ENCODE results near the gene FAM83E.

Gene FAM83E

GRCh38 chr19:48630296-48631063 lies 15.6 kb upstream of the FAM83E start:
- no peak overlapping the region for H3K9ac ChIP-seq (ENCODE audit: low read depth, low read length, poor library complexity, severe bottlenecking)
- no peak overlapping the region for H3K4me2 ChIP-seq (ENCODE audit: low read depth, low read length, poor library complexity, severe bottlenecking)
- no peaks in the 10 kb centered on the region for H3K9me2 ChIP-seq (replicated peaks; ENCODE audit: low read depth, low read length)
- TF ChIP-seq EZH2phosphoT487 (IDR thresholded peaks at IDR 0.05; ENCODE audit: borderline replicate concordance) = no peak
- TF ChIP-seq, protein P1, sequence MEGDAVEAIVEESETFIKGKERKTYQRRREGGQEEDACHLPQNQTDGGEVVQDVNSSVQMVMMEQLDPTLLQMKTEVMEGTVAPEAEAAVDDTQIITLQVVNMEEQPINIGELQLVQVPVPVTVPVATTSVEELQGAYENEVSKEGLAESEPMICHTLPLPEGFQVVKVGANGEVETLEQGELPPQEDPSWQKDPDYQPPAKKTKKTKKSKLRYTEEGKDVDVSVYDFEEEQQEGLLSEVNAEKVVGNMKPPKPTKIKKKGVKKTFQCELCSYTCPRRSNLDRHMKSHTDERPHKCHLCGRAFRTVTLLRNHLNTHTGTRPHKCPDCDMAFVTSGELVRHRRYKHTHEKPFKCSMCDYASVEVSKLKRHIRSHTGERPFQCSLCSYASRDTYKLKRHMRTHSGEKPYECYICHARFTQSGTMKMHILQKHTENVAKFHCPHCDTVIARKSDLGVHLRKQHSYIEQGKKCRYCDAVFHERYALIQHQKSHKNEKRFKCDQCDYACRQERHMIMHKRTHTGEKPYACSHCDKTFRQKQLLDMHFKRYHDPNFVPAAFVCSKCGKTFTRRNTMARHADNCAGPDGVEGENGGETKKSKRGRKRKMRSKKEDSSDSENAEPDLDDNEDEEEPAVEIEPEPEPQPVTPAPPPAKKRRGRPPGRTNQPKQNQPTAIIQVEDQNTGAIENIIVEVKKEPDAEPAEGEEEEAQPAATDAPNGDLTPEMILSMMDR (conservative IDR thresholded peaks at IDR 0.05; ENCODE audit: low read length) = no peak
- no peak overlapping the region for H3K4me3 ChIP-seq (ENCODE audit: low read length, poor library complexity, severe bottlenecking)
- H3K9me3 ChIP-seq (ENCODE audit: insufficient read depth, low read depth, low read length) = no peaks in the 10 kb centered on the region
- peaks cover 27% of the 10 kb centered on the region for H3K4me1 ChIP-seq (ENCODE audit: insufficient read depth, low read length, poor library complexity, severe bottlenecking)
- peaks cover 4% of the 10 kb centered on the region for H4K20me1 ChIP-seq (ENCODE audit: insufficient read depth, low read length, poor library complexity, severe bottlenecking)
- peaks cover 12% of the 10 kb centered on the region; the same call in 1 of the 2 replicates for H3K36me3 ChIP-seq (ENCODE audit: insufficient read depth, low read length)
- no peak overlapping the region for H2AFZ ChIP-seq (ENCODE audit: low read length)
- H3K79me2 ChIP-seq (ENCODE audit: insufficient read depth, low read length) = peaks cover 27% of the 10 kb centered on the region
- H3K27me3 ChIP-seq (ENCODE audit: insufficient read depth, low read length, poor library complexity, severe bottlenecking) = no peaks in the 10 kb centered on the region
- H3F3A ChIP-seq (ENCODE audit: low read depth) = no peaks in the 10 kb centered on the region

DNA sequence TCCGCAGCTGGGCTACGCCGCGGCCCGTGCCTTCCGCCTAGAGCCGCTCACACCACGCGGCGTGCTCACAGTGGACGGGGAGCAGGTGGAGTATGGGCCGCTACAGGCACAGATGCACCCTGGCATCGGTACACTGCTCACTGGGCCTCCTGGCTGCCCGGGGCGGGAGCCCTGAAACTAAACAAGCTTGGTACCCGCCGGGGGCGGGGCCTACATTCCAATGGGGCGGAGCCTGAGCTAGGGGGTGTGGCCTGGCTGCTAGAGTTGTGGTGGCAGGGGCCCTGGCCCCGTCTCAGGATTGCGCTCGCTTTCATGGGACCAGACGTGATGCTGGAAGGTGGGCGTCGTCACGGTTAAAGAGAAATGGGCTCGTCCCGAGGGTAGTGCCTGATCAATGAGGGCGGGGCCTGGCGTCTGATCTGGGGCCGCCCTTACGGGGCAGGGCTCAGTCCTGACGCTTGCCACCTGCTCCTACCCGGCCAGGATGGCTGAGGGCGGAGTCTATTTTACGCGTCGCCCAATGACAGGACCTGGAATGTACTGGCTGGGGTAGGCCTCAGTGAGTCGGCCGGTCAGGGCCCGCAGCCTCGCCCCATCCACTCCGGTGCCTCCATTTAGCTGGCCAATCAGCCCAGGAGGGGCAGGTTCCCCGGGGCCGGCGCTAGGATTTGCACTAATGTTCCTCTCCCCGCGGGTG lies 14.9 kb upstream of the FAM83E start:
- H3F3A ChIP-seq (ENCODE audit: low read depth) = no peaks in the 10 kb centered on the region
- no peak overlapping the region for H2AFZ ChIP-seq (ENCODE audit: low read length)
- H3K9ac ChIP-seq (ENCODE audit: low read depth, low read length, poor library complexity, severe bottlenecking) = no peak overlapping the region

DNA sequence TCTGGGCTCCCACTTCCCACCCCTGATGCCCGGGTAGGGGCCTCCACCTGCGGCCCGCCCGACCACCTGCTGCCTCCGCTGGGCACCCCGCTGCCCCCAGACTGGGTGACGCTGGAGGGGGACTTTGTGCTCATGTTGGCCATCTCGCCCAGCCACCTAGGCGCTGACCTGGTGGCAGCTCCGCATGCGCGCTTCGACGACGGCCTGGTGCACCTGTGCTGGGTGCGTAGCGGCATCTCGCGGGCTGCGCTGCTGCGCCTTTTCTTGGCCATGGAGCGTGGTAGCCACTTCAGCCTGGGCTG lies 14.4 kb upstream of the FAM83E start:
- H3F3A ChIP-seq (ENCODE audit: low read depth) = no peaks in the 10 kb centered on the region
- peaks cover 4% of the 10 kb centered on the region for H4K20me1 ChIP-seq (ENCODE audit: insufficient read depth, low read length, poor library complexity, severe bottlenecking)
- peaks cover 26% of the 10 kb centered on the region for H3K4me1 ChIP-seq (ENCODE audit: insufficient read depth, low read length, poor library complexity, severe bottlenecking)
- no peak overlapping the region for H2AFZ ChIP-seq (ENCODE audit: low read length)
- H3K4me2 ChIP-seq (ENCODE audit: low read depth, low read length, poor library complexity, severe bottlenecking) = no peak overlapping the region
- H3K9me2 ChIP-seq (replicated peaks; ENCODE audit: low read depth, low read length) = no peaks in the 10 kb centered on the region
- no peak overlapping the region for H3K9ac ChIP-seq (ENCODE audit: low read depth, low read length, poor library complexity, severe bottlenecking)
- peaks cover 21% of the 10 kb centered on the region for H3K79me2 ChIP-seq (ENCODE audit: insufficient read depth, low read length)
- H3K4me3 ChIP-seq (ENCODE audit: low read length, poor library complexity, severe bottlenecking) = no peak overlapping the region
- H3K9me3 ChIP-seq (ENCODE audit: insufficient read depth, low read depth, low read length) = no peaks in the 10 kb centered on the region
- no peak for TF ChIP-seq EZH2phosphoT487 (IDR thresholded peaks at IDR 0.05; ENCODE audit: borderline replicate concordance)
- TF ChIP-seq, protein P1 (conservative IDR thresholded peaks at IDR 0.05; ENCODE audit: low read length) = no peak
- H3K27me3 ChIP-seq (ENCODE audit: insufficient read depth, low read length, poor library complexity, severe bottlenecking) = no peaks in the 10 kb centered on the region
- H3K36me3 ChIP-seq (ENCODE audit: insufficient read depth, low read length) = peaks cover 12% of the 10 kb centered on the region; the same call in 1 of the 2 replicates

More for the DNA sequence above, 14.9 kb upstream of the FAM83E start:
- H3K4me3 ChIP-seq (ENCODE audit: low read length, poor library complexity, severe bottlenecking) = no peak overlapping the region
- TF ChIP-seq EZH2phosphoT487 (IDR thresholded peaks at IDR 0.05; ENCODE audit: borderline replicate concordance) = no peak
- TF ChIP-seq, protein P1 (conservative IDR thresholded peaks at IDR 0.05; ENCODE audit: low read length) = no peak
- H3K9me3 ChIP-seq (ENCODE audit: insufficient read depth, low read depth, low read length) = no peaks in the 10 kb centered on the region
- H3K9me2 ChIP-seq (replicated peaks; ENCODE audit: low read depth, low read length) = no peaks in the 10 kb centered on the region
- H3K4me2 ChIP-seq (ENCODE audit: low read depth, low read length, poor library complexity, severe bottlenecking) = no peak overlapping the region
- H3K36me3 ChIP-seq (ENCODE audit: insufficient read depth, low read length) = peaks cover 12% of the 10 kb centered on the region; the same call in 1 of the 2 replicates
- H3K79me2 ChIP-seq (ENCODE audit: insufficient read depth, low read length) = peaks cover 23% of the 10 kb centered on the region
- H3K4me1 ChIP-seq (ENCODE audit: insufficient read depth, low read length, poor library complexity, severe bottlenecking) = peaks cover 23% of the 10 kb centered on the region
- H4K20me1 ChIP-seq (ENCODE audit: insufficient read depth, low read length, poor library complexity, severe bottlenecking) = peaks cover under 1% of the 10 kb centered on the region
- no peaks in the 10 kb centered on the region for H3K27me3 ChIP-seq (ENCODE audit: insufficient read depth, low read length, poor library complexity, severe bottlenecking)
